Measurements from ENCODE around the gene NPFFR1.
A peak's percentile ranks its signal among the peaks of the same experiment; 100 is the strongest.
"Not testable (repeated sequence)": the region's sequence is repeated elsewhere in the genome, so short reads cannot be mapped to it uniquely, and the experiment has no call there.

The NPFFR1 gene

DNA sequence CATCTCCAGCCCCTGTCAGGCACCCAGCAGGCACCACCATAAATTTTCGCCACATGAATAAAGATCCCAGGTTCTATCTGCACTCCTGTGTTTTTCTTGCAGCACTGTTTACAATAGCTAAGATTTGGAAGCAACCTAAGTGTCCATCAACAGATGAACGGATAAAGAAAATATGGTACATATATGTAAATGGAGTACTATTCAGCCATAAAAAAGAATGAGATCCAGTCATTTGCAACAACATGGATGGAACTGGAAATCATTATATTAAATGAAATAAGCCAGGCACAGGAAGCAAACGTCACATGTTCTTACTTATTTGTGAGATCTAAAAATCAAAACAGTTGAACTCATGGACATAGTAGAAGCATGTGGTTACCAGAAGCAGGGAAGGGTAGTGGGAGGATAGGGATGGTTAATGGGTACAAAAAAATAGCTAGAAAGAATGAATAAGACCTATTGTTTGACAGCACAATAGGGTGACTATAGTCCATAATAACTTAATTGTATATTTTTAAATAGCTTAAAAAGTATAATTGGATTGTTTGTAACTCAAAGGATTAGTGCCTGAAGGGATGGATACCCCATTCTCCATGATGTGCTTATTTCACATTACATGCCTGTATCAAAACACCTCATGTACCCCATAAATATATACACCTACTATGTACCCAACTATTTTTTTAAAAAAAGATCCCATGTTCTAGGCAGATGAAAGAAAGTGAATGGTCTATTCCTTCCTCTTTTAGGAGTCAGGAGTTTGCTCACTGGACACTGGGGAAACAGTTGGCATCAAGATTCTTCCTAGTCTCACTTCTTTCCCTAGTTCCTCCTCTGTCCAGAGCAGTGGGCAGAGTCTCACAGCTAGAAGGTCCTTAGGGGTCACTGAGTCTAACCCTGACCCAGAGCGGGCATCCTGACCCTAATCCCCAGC is 1.0 kb upstream of the NPFFR1 start:
- DNase-seq, result no peak

GRCh38 chr10:70283071-70283444 is 746 bp downstream of the NPFFR1 start:
- DNase-seq, result no peak

- no peak for DNase-seq
Measured at GRCh38 chr10:70281609-70282008, 2.2 kb downstream of the NPFFR1 start.

- no peak for DNase-seq
Measured at GRCh38 chr10:70280099-70280498, 3.7 kb downstream of the NPFFR1 start.

DNA sequence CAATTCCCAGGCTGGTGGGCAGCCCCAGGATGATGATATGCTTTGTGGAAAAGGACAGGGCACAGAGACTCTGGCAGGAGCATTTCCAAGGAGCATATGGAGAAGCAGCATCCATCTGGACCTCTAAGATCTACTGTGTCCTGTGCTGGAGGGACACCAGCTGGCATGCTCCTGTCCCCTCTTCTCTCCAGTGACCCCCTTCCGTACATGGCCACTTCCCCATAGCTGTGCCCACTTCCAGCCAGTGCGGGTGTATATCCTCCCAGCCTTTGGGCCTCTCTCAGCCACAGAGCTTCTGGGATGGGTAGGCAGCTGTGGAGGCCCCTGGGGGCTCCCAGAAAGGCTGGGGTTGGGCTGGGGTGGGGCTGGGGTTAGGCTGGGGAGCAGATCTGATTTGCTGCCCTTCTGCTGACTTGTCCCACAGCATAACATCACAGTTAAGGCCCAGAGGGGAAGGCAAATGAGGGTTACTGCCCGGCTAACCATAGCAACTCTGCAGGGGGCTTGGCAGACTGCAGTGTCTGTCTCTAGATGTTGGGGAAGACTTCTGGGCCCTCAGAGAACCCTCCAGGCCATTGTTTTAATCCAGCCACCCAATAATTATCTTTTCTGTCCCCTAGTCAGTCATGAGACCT is 6.3 kb downstream of the NPFFR1 start:
- DNase-seq, result no peak

- no peak for DNase-seq
Measured at GRCh38 chr10:70274643-70275042, 9.2 kb downstream of the NPFFR1 start.

- DNase-seq, result peak; percentile 30
Measured at GRCh38 chr10:70272925-70273316, 10.9 kb downstream of the NPFFR1 start.

- no peak for DNase-seq
Measured at GRCh38 chr10:70271996-70272924, 11.5 kb downstream of the NPFFR1 start.

- DNase-seq, result no peak
Measured at GRCh38 chr10:70270952-70271351, 12.9 kb downstream of the NPFFR1 start.

DNA sequence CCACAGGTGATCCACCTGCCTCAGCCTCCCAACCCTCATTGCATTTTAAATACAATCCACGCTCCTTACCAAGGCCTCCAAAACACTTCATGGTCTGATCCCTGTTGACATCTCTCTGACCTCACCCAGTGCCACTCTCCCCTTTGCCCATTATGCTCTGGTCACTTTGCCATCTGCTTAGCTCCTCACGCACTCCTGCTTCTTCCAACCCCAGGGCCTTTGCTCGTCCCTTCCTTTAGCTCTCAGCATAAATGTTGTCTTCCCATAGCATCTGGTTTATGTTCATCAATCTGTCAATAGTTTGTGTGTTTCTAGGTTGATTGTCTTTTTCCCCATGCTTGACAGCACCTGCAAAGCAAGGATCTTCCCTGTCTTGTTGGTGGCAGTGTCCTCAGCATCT is 14.1 kb downstream of the NPFFR1 start:
- no peak for DNase-seq

DNA sequence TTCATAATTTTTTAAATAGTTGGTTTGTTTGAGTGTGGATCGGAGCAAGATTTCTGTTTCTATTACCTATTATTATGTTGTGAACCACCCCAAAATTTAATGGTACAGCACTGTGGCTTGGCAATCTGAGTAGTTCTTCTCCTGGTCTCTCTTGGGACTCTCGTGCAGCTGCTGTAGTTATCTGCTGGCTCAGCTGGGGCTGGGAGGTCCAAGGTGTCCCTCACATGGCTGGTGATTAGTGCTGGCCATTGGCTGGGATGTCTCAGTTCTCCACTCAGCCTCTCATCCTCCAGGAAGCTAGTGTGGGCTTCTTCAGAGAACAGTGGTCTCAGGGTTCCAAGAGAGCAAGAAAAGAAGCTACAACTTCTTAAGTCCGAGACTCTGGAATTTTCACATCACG is 15.4 kb downstream of the NPFFR1 start:
- DNase-seq, result no peak

- DNase-seq, result peak; percentile 12
Measured at GRCh38 chr10:70267161-70267933, 16.5 kb downstream of the NPFFR1 start.

- DNase-seq, result no peak
Measured at GRCh38 chr10:70266701-70267100, 17.1 kb downstream of the NPFFR1 start.

- DNase-seq, result no peak
Measured at GRCh38 chr10:70266056-70266455, 17.7 kb downstream of the NPFFR1 start.

DNA sequence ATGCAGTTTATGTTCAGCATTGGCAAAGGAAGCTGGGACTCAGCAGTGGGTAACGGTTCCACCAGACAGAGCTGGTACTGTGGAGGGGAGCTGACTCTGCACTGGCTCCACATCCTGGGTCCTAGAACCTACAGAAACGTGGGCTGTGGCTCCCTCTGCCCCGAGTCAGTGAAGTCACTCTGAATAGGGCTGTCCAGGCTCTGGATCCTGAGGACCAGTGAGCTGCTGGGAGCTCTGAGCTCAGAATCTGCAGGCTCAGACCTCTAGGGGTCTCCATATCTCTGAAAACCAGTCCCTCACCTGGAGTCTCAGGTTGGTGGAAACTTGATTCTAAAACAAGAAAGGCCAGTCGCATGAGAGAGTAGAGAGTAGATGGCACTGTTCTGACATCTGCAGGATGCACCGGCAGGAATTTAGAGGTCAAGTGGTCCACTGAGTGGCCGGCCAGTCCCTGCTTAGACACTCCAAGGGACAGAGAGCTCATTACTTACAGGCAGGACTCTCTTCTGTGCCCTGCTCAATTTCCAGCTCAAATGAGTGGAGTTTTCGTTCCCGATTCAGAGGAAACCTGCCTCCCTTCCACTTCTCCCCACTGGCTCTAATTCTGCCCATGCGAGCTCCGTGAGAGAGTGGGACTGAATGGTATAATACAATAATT is 18.6 kb downstream of the NPFFR1 start:
- DNase-seq, result peak; percentile 13

GRCh38 chr10:70260734-70261133 is 23.1 kb downstream of the NPFFR1 start:
- no peak for DNase-seq

DNA sequence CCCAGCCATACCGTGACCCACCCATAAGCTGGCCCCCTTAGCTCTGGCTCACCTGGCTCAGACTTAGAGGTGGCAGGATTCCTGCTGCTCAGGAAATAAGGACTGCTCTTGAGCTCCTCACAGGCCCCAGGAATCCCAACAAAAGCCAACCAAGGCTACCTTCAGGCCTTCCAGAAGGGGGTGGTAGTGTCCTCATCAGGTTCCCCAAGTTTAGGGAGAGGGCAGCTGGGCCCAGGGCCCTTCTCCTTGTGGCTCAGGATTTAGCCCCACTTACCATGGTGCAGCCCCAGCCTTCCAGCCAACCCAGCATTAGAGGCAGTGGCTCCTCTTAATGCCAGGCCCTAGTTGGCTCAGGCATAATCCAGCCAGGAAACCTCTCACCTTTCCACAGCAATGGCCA is 23.5 kb downstream of the NPFFR1 start:
- DNase-seq, result no peak

DNA sequence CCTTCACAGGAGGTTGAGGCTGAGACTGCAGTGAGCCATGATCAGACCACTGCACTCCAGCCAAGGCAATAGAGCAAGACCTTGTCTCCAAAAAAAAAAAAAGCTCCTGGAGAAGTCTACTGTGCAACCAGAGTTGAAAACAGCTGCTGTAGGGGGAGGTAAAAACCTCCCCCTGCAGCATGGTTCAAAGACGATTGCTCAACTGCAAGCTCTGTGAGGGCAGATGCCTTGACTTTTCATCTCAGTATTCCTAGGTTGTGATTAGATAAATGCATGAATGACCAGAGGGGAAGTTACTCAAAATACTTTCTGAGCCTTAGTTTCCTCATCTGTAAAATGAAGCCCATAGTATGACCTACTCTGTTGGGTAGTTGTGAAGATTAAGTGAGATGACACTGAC is 25.6 kb downstream of the NPFFR1 start:
- no peak for DNase-seq

GRCh38 chr10:70257816-70258215 is 26.0 kb downstream of the NPFFR1 start:
- not testable (repeated sequence) for DNase-seq

- DNase-seq, result no peak
Measured at GRCh38 chr10:70256463-70256862, 27.3 kb downstream of the NPFFR1 start.

- no peak for DNase-seq
Measured at GRCh38 chr10:70255329-70256299, 28.2 kb downstream of the NPFFR1 start.

All from hematopoietic multipotent progenitor cell treated with erythropoietin and hydrocortisone succinate and interleukin-3 and kit ligand, for 8 days (in vitro differentiated cells).